ENCODE measurements around the gene BHLHE41. TPM values are rescaled to one million over a fixed set of nuclear protein-coding genes. Genes with fewer than 3 reads are reported as not detected.

Gene BHLHE41
- total and polyA plus RNA-seq, 11 donors: 6.8 to 66.0 (median 31.4) TPM

DNA sequence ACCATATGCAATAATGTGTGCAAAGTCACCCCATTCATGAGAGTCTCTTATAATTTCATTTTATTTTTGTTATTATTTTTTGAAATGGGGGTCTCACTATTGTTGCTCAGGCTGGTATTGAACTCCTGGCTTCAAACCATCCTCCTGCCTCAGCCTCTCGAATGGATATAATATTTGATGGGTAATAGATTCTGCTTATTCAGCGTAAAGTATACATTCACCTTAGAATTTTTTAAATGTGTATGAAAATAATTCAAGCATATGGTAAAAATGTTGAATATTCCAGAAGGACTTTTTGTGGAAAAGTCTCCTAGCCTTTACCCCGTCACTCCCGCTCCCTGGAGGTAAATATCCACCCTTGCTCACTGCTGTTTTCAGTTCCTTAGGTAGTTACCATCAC lies 47.2 kb upstream of the BHLHE41 start:
- no peaks in the 10 kb centered on the region for H3K27me3 ChIP-seq
- TF ChIP-seq, protein P1, sequence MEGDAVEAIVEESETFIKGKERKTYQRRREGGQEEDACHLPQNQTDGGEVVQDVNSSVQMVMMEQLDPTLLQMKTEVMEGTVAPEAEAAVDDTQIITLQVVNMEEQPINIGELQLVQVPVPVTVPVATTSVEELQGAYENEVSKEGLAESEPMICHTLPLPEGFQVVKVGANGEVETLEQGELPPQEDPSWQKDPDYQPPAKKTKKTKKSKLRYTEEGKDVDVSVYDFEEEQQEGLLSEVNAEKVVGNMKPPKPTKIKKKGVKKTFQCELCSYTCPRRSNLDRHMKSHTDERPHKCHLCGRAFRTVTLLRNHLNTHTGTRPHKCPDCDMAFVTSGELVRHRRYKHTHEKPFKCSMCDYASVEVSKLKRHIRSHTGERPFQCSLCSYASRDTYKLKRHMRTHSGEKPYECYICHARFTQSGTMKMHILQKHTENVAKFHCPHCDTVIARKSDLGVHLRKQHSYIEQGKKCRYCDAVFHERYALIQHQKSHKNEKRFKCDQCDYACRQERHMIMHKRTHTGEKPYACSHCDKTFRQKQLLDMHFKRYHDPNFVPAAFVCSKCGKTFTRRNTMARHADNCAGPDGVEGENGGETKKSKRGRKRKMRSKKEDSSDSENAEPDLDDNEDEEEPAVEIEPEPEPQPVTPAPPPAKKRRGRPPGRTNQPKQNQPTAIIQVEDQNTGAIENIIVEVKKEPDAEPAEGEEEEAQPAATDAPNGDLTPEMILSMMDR (IDR thresholded peaks at IDR 0.05): no peak
- TF ChIP-seq POLR2A (IDR thresholded peaks at IDR 0.05): no peak
- no peaks in the 10 kb centered on the region for H3K9me3 ChIP-seq
- WGBS, 4 donors: 94 to 97% (median 94%) methylated on average over 4 of the region's 4 CpGs
- ATAC-seq: no peak
- H3K27ac ChIP-seq: no peak overlapping the region
- H3K36me3 ChIP-seq: no peaks in the 10 kb centered on the region
- DNase-seq: no peak
- intact Hi-C loops (cut with DNase I): no loop called here
- H3K4me1 ChIP-seq: no peaks in the 10 kb centered on the region
- H3K4me3 ChIP-seq: no peak overlapping the region

GRCh38 chr12:26164118-26164517 lies 39.3 kb upstream of the BHLHE41 start:
- no peaks in the 10 kb centered on the region for H3K36me3 ChIP-seq
- ATAC-seq: no peak
- H3K4me3 ChIP-seq: no peak overlapping the region
- no peaks in the 10 kb centered on the region for H3K4me1 ChIP-seq
- DNase-seq: no peak
- 51 to 96% (median 73%) methylated on average over 3 of the region's 3 CpGs for WGBS, 4 donors
- no peaks in the 10 kb centered on the region for H3K9me3 ChIP-seq
- intact Hi-C loops (cut with DNase I): no loop called here
- no peak overlapping the region for H3K27ac ChIP-seq
- no peaks in the 10 kb centered on the region for H3K27me3 ChIP-seq
- TF ChIP-seq, protein P1 (IDR thresholded peaks at IDR 0.05): no peak
- no peak for TF ChIP-seq POLR2A (IDR thresholded peaks at IDR 0.05)

GRCh38 chr12:26162905-26163304 lies 38.1 kb upstream of the BHLHE41 start:
- DNase-seq (no peak), ATAC-seq (no peak)
- WGBS, 4 donors: 74 to 83% (median 80%) methylated on average over 4 of the region's 4 CpGs
- H3K9me3 ChIP-seq: no peaks in the 10 kb centered on the region
- H3K4me3 ChIP-seq: no peak overlapping the region
- H3K4me1 ChIP-seq: no peaks in the 10 kb centered on the region
- H3K27me3 ChIP-seq: no peaks in the 10 kb centered on the region
- TF ChIP-seq, protein P1 (IDR thresholded peaks at IDR 0.05): no peak
- no peak for TF ChIP-seq POLR2A (IDR thresholded peaks at IDR 0.05)
- H3K36me3 ChIP-seq: no peaks in the 10 kb centered on the region
- no peak overlapping the region for H3K27ac ChIP-seq
- intact Hi-C loops (cut with DNase I): no loop called here

DNA sequence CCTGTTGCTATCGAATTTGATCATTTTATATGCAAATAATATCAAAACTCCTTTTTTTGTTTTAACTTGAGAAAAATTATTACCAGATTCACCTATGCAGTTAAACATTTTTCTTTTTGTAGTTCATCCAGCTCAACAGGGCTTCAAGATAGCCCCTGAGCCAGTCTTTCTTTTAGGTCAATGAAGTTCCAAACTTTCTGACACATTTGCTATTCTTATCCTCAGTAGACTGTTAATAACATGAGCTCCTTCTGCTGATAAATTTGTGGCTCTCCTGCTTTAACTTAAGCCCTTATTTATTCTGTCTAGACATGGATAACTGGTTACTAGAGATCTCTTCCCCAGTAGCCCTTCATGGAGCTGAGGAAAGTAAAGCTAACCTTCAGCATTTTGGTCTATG lies 37.3 kb upstream of the BHLHE41 start:
- 87 to 95% (median 88%) methylated on average over 1 of the region's 1 CpG for WGBS, 4 donors

More for the DNA sequence above, 37.3 kb upstream of the BHLHE41 start:
- H3K27ac ChIP-seq: no peak overlapping the region
- TF ChIP-seq POLR2A (IDR thresholded peaks at IDR 0.05): no peak
- TF ChIP-seq, protein P1 (IDR thresholded peaks at IDR 0.05): no peak
- ATAC-seq (no peak), DNase-seq (no peak)
- H3K36me3 ChIP-seq: no peaks in the 10 kb centered on the region
- intact Hi-C loops (cut with DNase I): no loop called here
- no peak overlapping the region for H3K4me3 ChIP-seq
- no peaks in the 10 kb centered on the region for H3K9me3 ChIP-seq
- H3K27me3 ChIP-seq: no peaks in the 10 kb centered on the region
- H3K4me1 ChIP-seq: no peaks in the 10 kb centered on the region
